BLaER1 treated with 17β-estradiol and CSF1 and Interleukin-3, amounts not matched to agents 10 nM and 100 nM (cell line): ENCODE results near the gene TMEM109.

Source experiments
- H3K27ac ChIP-seq, 11 experiments: shearing (Covaris generic); formaldehyde crosslinking; 2 replicates each; pipeline ENCODE4 v1.8.1; 2022
- H3K27me3 ChIP-seq, 11 experiments: shearing (Covaris generic); formaldehyde crosslinking; 2 replicates each; pipeline ENCODE4 v1.8.1; 2022
- H3K36me3 ChIP-seq, 11 experiments: shearing (Covaris generic); formaldehyde crosslinking; 2 replicates each; pipeline ENCODE4 v1.8.1; 2022
- H3K4me1 ChIP-seq, 10 experiments: shearing (Covaris generic); formaldehyde crosslinking; 2 replicates each; pipeline ENCODE4 v1.8.1; 2022
- H3K4me2 ChIP-seq, 11 experiments: shearing (Covaris generic); formaldehyde crosslinking; 2 replicates each; pipeline ENCODE4 v1.8.1; 2022
- H3K4me3 ChIP-seq, 10 experiments: shearing (Covaris generic); formaldehyde crosslinking; 2 replicates each; pipeline ENCODE4 v1.8.1; 2022
- H3K9ac ChIP-seq, 11 experiments: shearing (Covaris generic); formaldehyde crosslinking; 2 replicates each; pipeline ENCODE4 v1.8.1; 2022
- H3K9me3 ChIP-seq, 11 experiments: shearing (Covaris generic); formaldehyde crosslinking; replicated peaks in 1 of 11; 2 replicates each; pipeline ENCODE4 v1.8.1; 2022
- H4K20me1 ChIP-seq, 11 experiments: shearing (Covaris generic); formaldehyde crosslinking; 2 replicates each; pipeline ENCODE4 v1.8.1; 2022
- Cebpa-rat ChIP-seq, 11 experiments: shearing (Covaris generic); IDR thresholded peaks; 2 replicates each; pipeline ENCODE4 v1.8.1; 2022

The TMEM109 gene

DNA sequence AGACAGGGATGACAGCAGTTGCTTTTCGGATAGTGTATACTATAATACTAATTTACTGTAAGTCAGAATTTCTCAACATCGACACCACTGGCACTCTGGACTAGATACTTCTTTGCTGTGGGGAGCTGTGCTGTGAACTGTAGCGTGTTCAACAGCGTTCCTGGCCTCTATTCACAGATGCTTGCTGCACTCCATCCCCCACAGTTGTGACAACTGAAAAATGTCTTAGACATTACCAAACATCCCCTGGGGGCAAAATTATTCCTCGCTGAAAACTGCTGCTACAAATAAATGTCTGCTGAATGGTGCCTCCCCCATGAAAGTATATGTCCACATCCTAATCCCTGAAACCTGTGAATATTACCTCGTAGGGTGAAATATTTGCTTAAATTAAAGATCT, 45.5 kb downstream of the TMEM109 start:
- TF ChIP-seq Cebpa-rat (IDR thresholded peaks at IDR 0.05): peak in 1 of 11 experiments; percentile 46; a peak in 1 of 22 replicates
- Histone ChIP-seq H3K4me2 (peak overlapping the region in 9 of 11 experiments; percentile 2 to 72 (median 58); a peak in 17 of 22 replicates), H4K20me1 (no peaks in the 10 kb centered on the region)

DNA sequence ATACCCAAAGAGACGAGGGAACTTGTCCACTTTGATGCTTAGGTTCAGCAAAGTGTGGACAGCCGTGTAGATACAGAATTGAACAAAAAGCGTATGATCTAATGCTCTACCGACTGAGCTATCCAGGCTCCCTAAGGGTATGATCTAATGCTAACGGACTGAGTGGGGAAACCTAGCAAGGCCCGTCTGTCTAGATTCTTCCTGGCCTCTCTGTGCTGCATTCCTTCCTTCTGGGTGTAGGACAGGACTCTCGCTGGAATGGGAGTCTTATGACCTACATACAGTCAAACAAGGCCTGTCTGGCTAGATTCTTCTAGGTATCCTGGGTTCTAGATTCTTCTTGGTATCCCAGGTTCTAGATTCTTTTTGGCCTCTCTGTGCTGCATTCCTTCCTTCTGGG, 46.4 kb downstream of the TMEM109 start:
- no peaks in the 10 kb centered on the region for H3K27me3 ChIP-seq
- H3K9ac ChIP-seq: peak overlapping the region in 1 of 11 experiments; percentile 1; a peak in 1 of 22 replicates
- 0 out of 22 replicates have a peak, but pooled peaks cover 0 to 6% (median 0%) of the 10 kb centered on the region in 11 experiments for H3K9me3 ChIP-seq
- peak overlapping the region in 2 of 11 experiments; percentile 57 to 60; a peak in 2 of 22 replicates for H3K27ac ChIP-seq
- no peaks in the 10 kb centered on the region for H4K20me1 ChIP-seq
- TF ChIP-seq Cebpa-rat (IDR thresholded peaks at IDR 0.05): no peak
- no peaks in the 10 kb centered on the region for H3K36me3 ChIP-seq
- peaks cover 13 to 32% (median 27%) of the 10 kb centered on the region in 10 experiments for H3K4me1 ChIP-seq
- peak overlapping the region in 8 of 11 experiments; percentile 25 to 72 (median 64); a peak in 14 of 22 replicates for H3K4me2 ChIP-seq
- no peak overlapping the region for H3K4me3 ChIP-seq

More for the DNA sequence above, 45.5 kb downstream of the TMEM109 start:
- Histone ChIP-seq H3K36me3 (no peaks in the 10 kb centered on the region), H3K9ac (no peak overlapping the region; a peak in 1 of 22 replicates), H3K27ac (peak overlapping the region in 4 of 11 experiments; percentile 0 to 60 (median 44); a peak in 2 of 22 replicates), H3K9me3 (0 out of 22 replicates have a peak, but pooled peaks cover 0 to 6% (median 0%) of the 10 kb centered on the region in 11 experiments), H3K27me3 (no peaks in the 10 kb centered on the region), H3K4me3 (no peak overlapping the region), H3K4me1 (peaks cover 23 to 40% (median 28%) of the 10 kb centered on the region in 10 experiments)

DNA sequence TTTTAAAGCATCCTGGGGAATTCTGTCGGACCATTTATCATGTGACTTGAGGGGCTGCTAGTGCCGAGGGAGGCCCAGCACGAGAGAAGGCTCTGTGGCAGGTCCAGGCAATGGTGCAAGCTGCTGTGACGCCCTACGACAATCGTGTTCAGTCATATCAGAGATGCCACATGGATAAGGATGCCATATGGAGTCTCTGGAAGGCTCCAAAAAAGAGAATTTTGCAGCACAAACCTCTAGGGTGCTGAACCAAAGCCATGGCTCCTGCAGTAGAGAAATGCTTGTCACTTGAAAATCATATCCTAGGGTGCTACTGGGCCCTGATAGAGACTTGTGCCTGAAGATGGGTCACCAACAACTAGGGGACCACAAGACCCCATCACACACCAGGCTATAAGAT, 50.8 kb downstream of the TMEM109 start:
- no peaks in the 10 kb centered on the region for H4K20me1 ChIP-seq
- no peak for TF ChIP-seq Cebpa-rat (IDR thresholded peaks at IDR 0.05)
- H3K4me3 ChIP-seq: no peak overlapping the region
- H3K27ac ChIP-seq: no peak overlapping the region
- peaks cover 4 to 10% (median 7%) of the 10 kb centered on the region in 10 experiments; a peak in 17 of 20 replicates for H3K4me1 ChIP-seq
- no peaks in the 10 kb centered on the region for H3K36me3 ChIP-seq
- H3K27me3 ChIP-seq: no peaks in the 10 kb centered on the region
- peaks cover 6 to 17% (median 11%) of the 10 kb centered on the region in 11 experiments; a peak in 15 of 22 replicates for H3K9me3 ChIP-seq
- no peak overlapping the region for H3K4me2 ChIP-seq
- no peak overlapping the region for H3K9ac ChIP-seq

DNA sequence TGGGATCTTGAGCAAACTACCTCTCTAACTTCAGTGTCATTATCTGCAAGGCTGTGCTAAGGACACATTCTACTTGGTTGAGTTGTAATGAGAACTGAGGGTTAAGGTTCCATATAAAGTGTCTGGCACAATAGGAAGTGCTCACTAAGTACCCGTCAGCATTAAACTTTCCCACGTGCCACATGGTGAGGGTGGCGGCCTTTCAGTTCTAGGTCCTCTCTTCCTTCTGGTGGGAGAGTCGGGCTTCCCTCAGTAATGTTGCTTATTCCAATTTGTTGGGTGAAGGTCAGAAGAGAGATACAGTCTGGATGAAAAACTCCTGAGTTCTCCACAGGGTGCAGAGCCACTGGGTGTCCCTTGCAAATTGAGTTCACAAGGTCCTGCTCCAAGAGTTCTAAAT, 52.9 kb downstream of the TMEM109 start:
- Histone ChIP-seq H3K4me1 (peaks cover 15 to 27% (median 16%) of the 10 kb centered on the region in 10 experiments), H3K27me3 (peaks cover 0 to 11% (median 6%) of the 10 kb centered on the region in 11 experiments; a peak in 13 of 22 replicates), H3K9me3 (peaks cover 6 to 17% (median 10%) of the 10 kb centered on the region in 11 experiments; a peak in 15 of 22 replicates), H3K9ac (no peak overlapping the region), H3K27ac (no peak overlapping the region), H4K20me1 (no peaks in the 10 kb centered on the region), H3K4me3 (no peak overlapping the region), H3K36me3 (no peaks in the 10 kb centered on the region), H3K4me2 (peak overlapping the region in 3 of 11 experiments; percentile 13 to 54 (median 47); a peak in 4 of 22 replicates)
- TF ChIP-seq Cebpa-rat (IDR thresholded peaks at IDR 0.05): no peak

DNA sequence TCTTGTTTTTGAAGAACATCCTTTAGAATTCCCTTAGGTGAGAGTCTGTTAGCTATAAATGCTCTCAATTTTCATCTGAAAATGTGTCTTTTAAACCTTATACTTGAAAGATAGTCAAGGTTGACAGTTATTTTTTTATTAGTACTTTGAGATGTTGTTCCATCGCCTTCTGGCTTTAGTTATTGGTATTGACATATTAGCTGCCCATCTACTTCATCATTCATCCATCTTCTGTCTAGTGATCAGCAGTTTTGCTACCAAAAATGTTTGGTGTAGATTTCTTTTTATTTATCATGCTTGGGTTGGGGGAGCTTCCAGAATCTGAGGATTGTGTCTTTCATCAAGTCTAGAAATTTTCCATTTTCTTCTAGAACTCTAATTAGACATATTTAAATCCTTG, 54.3 kb downstream of the TMEM109 start:
- Histone ChIP-seq H3K27me3 (peaks cover 11 to 24% (median 19%) of the 10 kb centered on the region in 11 experiments), H3K4me3 (no peak overlapping the region), H3K4me2 (no peak overlapping the region), H3K9ac (no peak overlapping the region), H3K27ac (no peak overlapping the region), H3K36me3 (no peaks in the 10 kb centered on the region), H3K9me3 (peaks cover 6 to 17% (median 10%) of the 10 kb centered on the region in 11 experiments; a peak in 15 of 22 replicates), H4K20me1 (0 out of 22 replicates have a peak, but pooled peaks cover 0 to 4% (median 0%) of the 10 kb centered on the region in 11 experiments), H3K4me1 (peaks cover 21 to 31% (median 24%) of the 10 kb centered on the region in 10 experiments)
- no peak for TF ChIP-seq Cebpa-rat (IDR thresholded peaks at IDR 0.05)

DNA sequence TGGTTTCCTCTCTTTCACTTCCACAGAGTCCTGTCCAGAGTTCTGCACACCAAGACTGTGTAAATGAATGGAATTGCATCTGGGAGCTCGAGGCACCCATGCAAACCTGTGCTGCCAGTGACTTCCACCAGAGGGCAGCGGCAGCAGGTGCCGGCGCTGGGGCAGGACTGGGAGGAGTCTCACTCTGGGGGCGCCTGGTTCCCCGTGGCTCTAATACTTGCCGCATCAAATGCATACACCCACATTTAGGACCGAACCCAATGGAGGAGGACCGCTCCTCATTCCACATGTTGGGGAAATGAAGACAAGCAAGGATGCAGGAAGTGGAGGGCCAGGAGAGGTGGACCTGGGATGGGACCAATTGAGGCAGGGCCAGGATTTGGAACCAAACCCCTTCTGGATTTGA, 56.4 kb downstream of the TMEM109 start:
- TF ChIP-seq Cebpa-rat (IDR thresholded peaks at IDR 0.05): no peak
- H3K27ac ChIP-seq: no peak overlapping the region
- peaks cover 22 to 41% (median 32%) of the 10 kb centered on the region in 10 experiments for H3K4me1 ChIP-seq
- peaks cover 6 to 17% (median 10%) of the 10 kb centered on the region in 11 experiments; a peak in 15 of 22 replicates for H3K9me3 ChIP-seq
- no peaks in the 10 kb centered on the region for H3K36me3 ChIP-seq
- H3K4me3 ChIP-seq: no peak overlapping the region
- 0 out of 22 replicates have a peak, but pooled peaks cover 0 to 4% (median 0%) of the 10 kb centered on the region in 11 experiments for H4K20me1 ChIP-seq
- peak overlapping the region in 9 of 11 experiments; percentile 28 to 93 (median 81); a peak in 16 of 22 replicates for H3K4me2 ChIP-seq
- H3K9ac ChIP-seq: no peak overlapping the region
- peaks cover 20 to 39% (median 31%) of the 10 kb centered on the region in 11 experiments for H3K27me3 ChIP-seq

DNA sequence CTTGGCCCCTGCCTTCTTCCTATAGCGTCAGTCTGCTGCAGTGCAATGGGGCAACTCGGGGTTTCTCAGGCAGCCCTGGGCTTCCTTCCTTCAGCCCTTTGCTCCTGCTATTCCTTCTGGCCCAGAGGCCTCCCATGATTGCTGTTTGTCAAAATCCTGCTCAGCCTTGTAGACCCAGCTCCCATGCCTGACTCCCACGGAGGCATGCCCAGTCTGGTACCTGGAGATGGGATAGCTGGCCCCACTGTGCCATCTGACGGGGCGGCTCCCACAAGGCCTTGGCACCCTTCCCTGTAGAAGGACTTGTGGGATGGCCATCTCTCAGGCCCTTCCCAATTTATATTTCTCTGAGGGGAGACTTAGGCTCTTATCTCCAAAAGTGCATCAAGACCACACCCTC, 56.9 kb downstream of the TMEM109 start:
- Histone ChIP-seq H3K27ac (no peak overlapping the region), H3K9me3 (peaks cover 6 to 17% (median 10%) of the 10 kb centered on the region in 11 experiments; a peak in 15 of 22 replicates), H3K27me3 (peaks cover 20 to 39% (median 31%) of the 10 kb centered on the region in 11 experiments), H3K4me3 (no peak overlapping the region), H3K9ac (no peak overlapping the region), H3K4me1 (peaks cover 22 to 41% (median 32%) of the 10 kb centered on the region in 10 experiments), H3K36me3 (no peaks in the 10 kb centered on the region), H3K4me2 (peak overlapping the region in 9 of 11 experiments; percentile 57 to 93 (median 81); a peak in 17 of 22 replicates), H4K20me1 (0 out of 22 replicates have a peak, but pooled peaks cover 0 to 4% (median 0%) of the 10 kb centered on the region in 11 experiments)
- TF ChIP-seq Cebpa-rat (IDR thresholded peaks at IDR 0.05): no peak

DNA sequence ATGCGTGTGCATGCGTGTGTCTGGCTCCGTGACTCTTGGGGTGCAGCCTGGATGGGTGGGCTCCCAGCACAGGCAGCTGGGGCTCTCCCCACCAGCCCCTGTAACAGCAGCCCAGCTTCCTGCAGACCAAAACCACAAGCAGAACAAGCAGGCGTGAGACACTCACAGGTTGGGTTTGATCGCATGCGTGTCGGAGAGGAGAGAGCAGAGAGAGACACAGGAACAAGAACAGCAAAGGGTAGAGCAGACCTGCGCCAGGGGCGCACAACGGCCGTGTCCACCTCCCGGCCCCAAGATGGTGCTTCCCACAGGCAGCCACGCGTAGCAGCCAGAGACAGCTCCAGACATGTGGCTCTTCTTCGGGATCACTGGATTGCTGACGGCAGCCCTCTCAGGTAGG, 57.6 kb downstream of the TMEM109 start, which contains the start of gene CD6:
Gene CD6, plus strand, starts transcription at position 161 of the 400 bp plus-strand sequence. Its CDS starts 186 bp downstream, at position 347.
- H3K27me3 ChIP-seq: peaks cover 20 to 39% (median 31%) of the 10 kb centered on the region in 11 experiments
- no peak for TF ChIP-seq Cebpa-rat (IDR thresholded peaks at IDR 0.05)
- H3K4me2 ChIP-seq: peak within 1 kb of the TSS; percentile 30 to 93 (median 80)

More for the DNA sequence above, 57.6 kb downstream of the TMEM109 start, which contains the start of gene CD6:
- Histone ChIP-seq H3K36me3 (no peaks in the 10 kb centered on the region), H3K9ac (peak within 1 kb of the TSS in 2 of 11 experiments; percentile 28 to 42; a peak in 1 of 22 replicates), H3K9me3 (peaks cover 6 to 17% (median 10%) of the 10 kb centered on the region in 11 experiments; a peak in 15 of 22 replicates), H4K20me1 (0 out of 22 replicates have a peak, but pooled peaks cover 0 to 4% (median 0%) of the 10 kb centered on the region in 11 experiments), H3K27ac (no peak within 1 kb of the TSS), H3K4me1 (peaks cover 22 to 44% (median 33%) of the 10 kb centered on the region in 10 experiments), H3K4me3 (0 out of 20 replicates have a peak within 1 kb of the TSS, but pooled peaks of 1 of the 10 experiments have one; percentile 6)
